Measurements from ENCODE around the gene MTLN.

DNA sequence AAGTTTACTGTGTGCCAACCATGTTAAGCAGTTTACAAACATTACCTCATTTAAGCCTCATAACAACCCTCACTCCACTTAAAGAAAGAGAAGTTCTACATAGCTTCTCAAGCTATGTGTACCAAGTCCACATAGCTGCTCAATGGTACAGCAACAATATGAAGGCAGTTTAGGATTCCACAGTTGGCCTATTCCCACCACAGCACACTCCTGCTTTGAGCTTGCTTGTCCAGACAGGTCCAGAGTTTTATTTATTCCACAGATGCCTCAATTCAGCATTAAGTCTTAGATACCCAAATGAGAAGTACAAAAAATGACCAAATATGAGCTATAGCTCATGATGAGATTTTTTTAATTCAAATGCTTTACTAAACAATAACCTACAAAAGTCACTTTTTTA lies 32.3 kb downstream of the MTLN start:
- TF ChIP-seq POLR2A (IDR thresholded peaks at IDR 0.05) (no peak), CTCF (IDR thresholded peaks at IDR 0.05) (no peak)

Measured in breast epithelium (tissue), 3 donors.